ENCODE measurements around the gene MAP4K5. TPM values are rescaled to one million over a fixed set of nuclear protein-coding genes. Genes with fewer than 3 reads are reported as not detected.

The MAP4K5 gene
- total and polyA plus RNA-seq, 2 of the 13 experiments (the other 11 are each of a cell fraction or from before 2014, with no cell fraction given) = 12.7 to 23.9 TPM

GRCh38 chr14:50396631-50397389, 135.6 kb downstream of the MAP4K5 start, which contains the start of gene CDKL1 (continued):
- TF ChIP-seq, protein P1, sequence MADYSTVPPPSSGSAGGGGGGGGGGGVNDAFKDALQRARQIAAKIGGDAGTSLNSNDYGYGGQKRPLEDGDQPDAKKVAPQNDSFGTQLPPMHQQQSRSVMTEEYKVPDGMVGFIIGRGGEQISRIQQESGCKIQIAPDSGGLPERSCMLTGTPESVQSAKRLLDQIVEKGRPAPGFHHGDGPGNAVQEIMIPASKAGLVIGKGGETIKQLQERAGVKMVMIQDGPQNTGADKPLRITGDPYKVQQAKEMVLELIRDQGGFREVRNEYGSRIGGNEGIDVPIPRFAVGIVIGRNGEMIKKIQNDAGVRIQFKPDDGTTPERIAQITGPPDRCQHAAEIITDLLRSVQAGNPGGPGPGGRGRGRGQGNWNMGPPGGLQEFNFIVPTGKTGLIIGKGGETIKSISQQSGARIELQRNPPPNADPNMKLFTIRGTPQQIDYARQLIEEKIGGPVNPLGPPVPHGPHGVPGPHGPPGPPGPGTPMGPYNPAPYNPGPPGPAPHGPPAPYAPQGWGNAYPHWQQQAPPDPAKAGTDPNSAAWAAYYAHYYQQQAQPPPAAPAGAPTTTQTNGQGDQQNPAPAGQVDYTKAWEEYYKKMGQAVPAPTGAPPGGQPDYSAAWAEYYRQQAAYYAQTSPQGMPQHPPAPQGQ (CRISPR knock-in tag; IDR thresholded peaks at IDR 0.05; ENCODE audit: borderline replicate concordance) = no peak
- TF ChIP-seq ZNF33A (CRISPR knock-in tag; IDR thresholded peaks at IDR 0.05; ENCODE audit: borderline replicate concordance) = no peak
- TF ChIP-seq ZNF343 (CRISPR knock-in tag; IDR thresholded peaks at IDR 0.05) = 0 out of 2 replicates have a peak, but pooled peaks have one; percentile 58
- peak; percentile 90; the same call in 1 of the 2 replicates for TF ChIP-seq ZNF547 (CRISPR knock-in tag; IDR thresholded peaks at IDR 0.05)
- no peak for TF ChIP-seq MBNL3 (CRISPR knock-in tag; conservative IDR thresholded peaks at IDR 0.05)
- peak; percentile 21; the same call in 1 of the 2 replicates for TF ChIP-seq FOXP4 (CRISPR knock-in tag; IDR thresholded peaks at IDR 0.05)
- TF ChIP-seq ZNF326 (CRISPR knock-in tag; IDR thresholded peaks at IDR 0.05; ENCODE audit: borderline replicate concordance) = no peak
- TF ChIP-seq SP5 (CRISPR knock-in tag; IDR thresholded peaks at IDR 0.05; ENCODE audit: borderline replicate concordance, low read depth) = 0 out of 2 replicates have a peak, but pooled peaks have one; percentile 13
- TF ChIP-seq, protein P2, sequence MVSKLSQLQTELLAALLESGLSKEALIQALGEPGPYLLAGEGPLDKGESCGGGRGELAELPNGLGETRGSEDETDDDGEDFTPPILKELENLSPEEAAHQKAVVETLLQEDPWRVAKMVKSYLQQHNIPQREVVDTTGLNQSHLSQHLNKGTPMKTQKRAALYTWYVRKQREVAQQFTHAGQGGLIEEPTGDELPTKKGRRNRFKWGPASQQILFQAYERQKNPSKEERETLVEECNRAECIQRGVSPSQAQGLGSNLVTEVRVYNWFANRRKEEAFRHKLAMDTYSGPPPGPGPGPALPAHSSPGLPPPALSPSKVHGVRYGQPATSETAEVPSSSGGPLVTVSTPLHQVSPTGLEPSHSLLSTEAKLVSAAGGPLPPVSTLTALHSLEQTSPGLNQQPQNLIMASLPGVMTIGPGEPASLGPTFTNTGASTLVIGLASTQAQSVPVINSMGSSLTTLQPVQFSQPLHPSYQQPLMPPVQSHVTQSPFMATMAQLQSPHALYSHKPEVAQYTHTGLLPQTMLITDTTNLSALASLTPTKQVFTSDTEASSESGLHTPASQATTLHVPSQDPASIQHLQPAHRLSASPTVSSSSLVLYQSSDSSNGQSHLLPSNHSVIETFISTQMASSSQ (IDR thresholded peaks at IDR 0.05; ENCODE audit: low read depth) = no peak
- TF ChIP-seq, protein P2 (CRISPR knock-in tag; IDR thresholded peaks at IDR 0.05; ENCODE audit: borderline replicate concordance) = peak; percentile 71
- TF ChIP-seq CEBPG (CRISPR knock-in tag; IDR thresholded peaks at IDR 0.05) = no peak
- TF ChIP-seq GPN1 (CRISPR knock-in tag; IDR thresholded peaks at IDR 0.05; ENCODE audit: borderline replicate concordance) = peak; percentile 50; the same call in 1 of the 2 replicates
- no peak for TF ChIP-seq ZNF720 (CRISPR knock-in tag; IDR thresholded peaks at IDR 0.05)
- TF ChIP-seq ZNF83 (CRISPR knock-in tag; IDR thresholded peaks at IDR 0.05; ENCODE audit: borderline replicate concordance) = no peak
- no peak for TF ChIP-seq ARID2 (CRISPR knock-in tag; IDR thresholded peaks at IDR 0.05; ENCODE audit: borderline replicate concordance)
- no peak for TF ChIP-seq RCOR2 (CRISPR knock-in tag; IDR thresholded peaks at IDR 0.05)
- TF ChIP-seq ZNF10 (CRISPR knock-in tag; IDR thresholded peaks at IDR 0.05; ENCODE audit: borderline replicate concordance, low read depth) = no peak
- TF ChIP-seq THAP11 (CRISPR knock-in tag; IDR thresholded peaks at IDR 0.05) = peak; percentile 36; the same call in 1 of the 2 replicates
- no peak for TF ChIP-seq ZBTB8A (CRISPR knock-in tag; IDR thresholded peaks at IDR 0.05; ENCODE audit: borderline replicate concordance, low read depth)
- TF ChIP-seq NR2F6 (IDR thresholded peaks at IDR 0.05) = no peak
- no peak for TF ChIP-seq NR2F6 (CRISPR knock-in tag; IDR thresholded peaks at IDR 0.05)
- no peak for TF ChIP-seq ZNF253 (CRISPR knock-in tag; IDR thresholded peaks at IDR 0.05; ENCODE audit: borderline replicate concordance)
- no peak for TF ChIP-seq ONECUT2 (CRISPR knock-in tag; IDR thresholded peaks at IDR 0.05)
